Panc1 (cell line): ENCODE data around the gene TRIO. TPM values are rescaled to one million over a fixed set of nuclear protein-coding genes. Genes with fewer than 3 reads are reported as not detected.

Experiments
- ATAC-seq: fragments of 200-7000 bp; cut with Tn5 transposase; 2 replicates; pipeline ENCODE4 v1.9.1; 2020; ENCODE audit warnings: mild to moderate bottlenecking, moderate library complexity
- BruUV-seq: library from RNA; stranded (reverse); fragments of 400-500 nt; replicated peaks from 2 replicates; lab custom pipeline; 2021; lab: Mats Ljungman, UMichigan
- CTCF ChIA-PET: fragments of 300-600 bp; sonication (Branson Sonifier 250); formaldehyde crosslinking; loops from one replicate; lab custom pipeline; 2022; ENCODE audit warnings: antibody characterized with exemption; lab: Charles Lee
- POLR2A ChIA-PET: fragments of 300-600 bp; sonication (Branson Sonifier 250); formaldehyde crosslinking; loops from one replicate; lab custom pipeline; 2022; ENCODE audit warnings: antibody characterized with exemption; lab: Charles Lee
- DNase-seq: peaks from one replicate; pipeline ENCODE4 v3.0.0-alpha.2; 2010; ENCODE audit warnings: low read depth, low spot score
- H3K27ac ChIP-seq: 2 replicates; pipeline ENCODE4 v1.5.1; 2011; ENCODE audit warnings: mild to moderate bottlenecking, low read length, inconsistent platforms
- H3K27me3 ChIP-seq: fragments of 200-500 bp; sonication (Bioruptor generic); 2 replicates; pipeline ENCODE4 v1.6.0; 2014; ENCODE audit warnings: low read length, inconsistent platforms; ENCODE audit not compliant: control insufficient read depth, insufficient read depth
- H3K36me3 ChIP-seq: fragments of 200-500 bp; sonication (Bioruptor generic); 2 replicates; pipeline ENCODE4 v1.5.1; 2014; ENCODE audit warnings: inconsistent platforms, mild to moderate bottlenecking, low read length, moderate library complexity; ENCODE audit not compliant: control insufficient read depth, insufficient read depth
- H3K4me1 ChIP-seq: 2 replicates; pipeline ENCODE4 v1.5.1; 2011; ENCODE audit warnings: inconsistent platforms, mild to moderate bottlenecking, low read length, moderate library complexity; ENCODE audit not compliant: control insufficient read depth, insufficient read depth
- H3K4me3 ChIP-seq, 2 experiments: 2 replicates each; pipeline ENCODE4 v1.5.1; 2011 to 2012; ENCODE audit warnings: low read depth in 2 of 2, low read length in 2 of 2, mild to moderate bottlenecking in 2 of 2, inconsistent platforms in 1 of 2, moderate library complexity in 1 of 2
- H3K9me3 ChIP-seq: fragments of 200-500 bp; sonication (Bioruptor generic); 2 replicates; pipeline ENCODE4 v1.5.1; 2014; ENCODE audit warnings: low read depth, mild to moderate bottlenecking, inconsistent platforms, low read length, moderate library complexity; ENCODE audit not compliant: control insufficient read depth, insufficient read depth
- POLR2AphosphoS5 ChIP-seq: IDR thresholded peaks from 2 replicates; pipeline ENCODE4 v1.6.1; 2012; ENCODE audit warnings: mild to moderate bottlenecking, low read depth, low read length, moderate library complexity
- SIN3A ChIP-seq: IDR thresholded peaks from 2 replicates; pipeline ENCODE4 v1.6.1; 2012; ENCODE audit warnings: low read depth, mild to moderate bottlenecking, low read length, moderate library complexity, borderline replicate concordance; ENCODE audit not compliant: insufficient read depth
- TCF7L2 ChIP-seq: IDR thresholded peaks from 2 replicates; pipeline ENCODE4 v1.6.1; 2011; ENCODE audit warnings: mild to moderate bottlenecking, low read depth, low read length, inconsistent platforms
- in situ Hi-C: cut with HindIII; loops from 2 replicates; pipeline ENCODE4 v1.10.0; 2016; ENCODE audit warnings: low sequenced_read_pairs, low pct_unique_long_range_greater_than_20kb
- intact Hi-C: fragments of 100-400 bp; cut with micrococcal nuclease; formaldehyde crosslinking; loops from one replicate; pipeline ENCODE4 v1.10.0; 2022; ENCODE audit not compliant: unreplicated experiment
- total RNA-seq: library from RNA; stranded (reverse); gene quantifications from one replicate; pipeline ENCODE4 v1.2.1, GENCODE V29; 2021; ENCODE audit not compliant: unreplicated experiment
- TF ChIP-seq, protein P1 (sequence below): fragments of 450-650 bp; IDR thresholded peaks from 2 replicates; pipeline ENCODE4 v1.5.1; 2017; ENCODE audit warnings: mild to moderate bottlenecking
- TF ChIP-seq, protein P2 (sequence below), 2 experiments: IDR thresholded peaks; 2 replicates each; pipeline ENCODE4 v1.6.1; 2011 to 2012; ENCODE audit warnings: low read depth in 2 of 2, control low read depth in 1 of 2, low read length in 1 of 2, mild to moderate bottlenecking in 1 of 2, moderate library complexity in 1 of 2; ENCODE audit not compliant: insufficient read depth in 1 of 2

The TRIO gene
- total RNA-seq, 1 experiment from 2014 or later = 349 TPM

DNA sequence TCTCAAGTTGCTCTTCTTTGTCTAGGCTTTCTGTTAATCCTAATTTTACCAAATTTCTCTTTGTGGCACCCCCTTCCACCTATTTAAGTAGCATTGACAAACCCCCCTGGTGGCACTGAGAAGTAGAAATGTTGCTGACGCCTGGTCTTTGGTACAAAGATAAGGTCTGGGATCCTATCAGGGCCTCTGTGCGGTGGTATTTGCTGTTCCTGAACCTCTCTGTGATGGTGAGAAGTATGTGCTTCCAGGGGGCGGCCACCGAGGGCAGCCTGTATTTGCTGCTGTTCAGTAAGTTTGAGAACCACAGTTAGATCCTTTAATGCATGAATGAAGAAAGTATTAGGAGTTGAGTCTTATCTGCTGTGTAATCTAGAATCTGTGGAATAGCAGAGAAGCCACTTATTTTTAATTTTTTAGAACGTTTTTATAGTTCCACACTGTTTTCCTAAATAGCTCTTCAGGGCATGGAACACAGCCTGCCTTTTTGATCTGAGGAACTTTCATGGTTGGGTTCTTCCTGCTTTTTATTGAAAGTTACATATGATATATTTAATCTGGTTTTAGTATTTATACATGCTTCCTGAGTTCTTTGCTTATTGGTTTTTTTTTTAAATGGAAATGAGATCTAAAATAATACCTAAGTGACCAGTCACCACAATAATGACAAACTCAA lies 124.2 kb downstream of the TRIO start:
- intact Hi-C loops (loop anchor here (5.0 kb wide), 2 partner anchors 115 to 160 kb away; no protein-coding TSS in a partner anchor), in situ Hi-C loops (no loop called here)
- no peak for DNase-seq
- no peaks in the 10 kb centered on the region for H3K27me3 ChIP-seq
- H3K36me3 ChIP-seq = peaks cover 11% of the 10 kb centered on the region; the same call in 1 of the 2 replicates
- ChIA-PET CTCF (no interaction called here), POLR2A (no interaction called here)
- ATAC-seq = no peak
- peak overlapping the region; percentile 96 for H3K27ac ChIP-seq
- no TSS peak for BruUV-seq
- no peaks in the 10 kb centered on the region for H3K9me3 ChIP-seq
- TF ChIP-seq, protein P1, sequence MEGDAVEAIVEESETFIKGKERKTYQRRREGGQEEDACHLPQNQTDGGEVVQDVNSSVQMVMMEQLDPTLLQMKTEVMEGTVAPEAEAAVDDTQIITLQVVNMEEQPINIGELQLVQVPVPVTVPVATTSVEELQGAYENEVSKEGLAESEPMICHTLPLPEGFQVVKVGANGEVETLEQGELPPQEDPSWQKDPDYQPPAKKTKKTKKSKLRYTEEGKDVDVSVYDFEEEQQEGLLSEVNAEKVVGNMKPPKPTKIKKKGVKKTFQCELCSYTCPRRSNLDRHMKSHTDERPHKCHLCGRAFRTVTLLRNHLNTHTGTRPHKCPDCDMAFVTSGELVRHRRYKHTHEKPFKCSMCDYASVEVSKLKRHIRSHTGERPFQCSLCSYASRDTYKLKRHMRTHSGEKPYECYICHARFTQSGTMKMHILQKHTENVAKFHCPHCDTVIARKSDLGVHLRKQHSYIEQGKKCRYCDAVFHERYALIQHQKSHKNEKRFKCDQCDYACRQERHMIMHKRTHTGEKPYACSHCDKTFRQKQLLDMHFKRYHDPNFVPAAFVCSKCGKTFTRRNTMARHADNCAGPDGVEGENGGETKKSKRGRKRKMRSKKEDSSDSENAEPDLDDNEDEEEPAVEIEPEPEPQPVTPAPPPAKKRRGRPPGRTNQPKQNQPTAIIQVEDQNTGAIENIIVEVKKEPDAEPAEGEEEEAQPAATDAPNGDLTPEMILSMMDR = peak; percentile 23; the same call in 1 of the 2 replicates
- no peak for TF ChIP-seq TCF7L2
- H3K4me1 ChIP-seq = peaks cover 99% of the 10 kb centered on the region
- H3K4me3 ChIP-seq = no peak overlapping the region

DNA sequence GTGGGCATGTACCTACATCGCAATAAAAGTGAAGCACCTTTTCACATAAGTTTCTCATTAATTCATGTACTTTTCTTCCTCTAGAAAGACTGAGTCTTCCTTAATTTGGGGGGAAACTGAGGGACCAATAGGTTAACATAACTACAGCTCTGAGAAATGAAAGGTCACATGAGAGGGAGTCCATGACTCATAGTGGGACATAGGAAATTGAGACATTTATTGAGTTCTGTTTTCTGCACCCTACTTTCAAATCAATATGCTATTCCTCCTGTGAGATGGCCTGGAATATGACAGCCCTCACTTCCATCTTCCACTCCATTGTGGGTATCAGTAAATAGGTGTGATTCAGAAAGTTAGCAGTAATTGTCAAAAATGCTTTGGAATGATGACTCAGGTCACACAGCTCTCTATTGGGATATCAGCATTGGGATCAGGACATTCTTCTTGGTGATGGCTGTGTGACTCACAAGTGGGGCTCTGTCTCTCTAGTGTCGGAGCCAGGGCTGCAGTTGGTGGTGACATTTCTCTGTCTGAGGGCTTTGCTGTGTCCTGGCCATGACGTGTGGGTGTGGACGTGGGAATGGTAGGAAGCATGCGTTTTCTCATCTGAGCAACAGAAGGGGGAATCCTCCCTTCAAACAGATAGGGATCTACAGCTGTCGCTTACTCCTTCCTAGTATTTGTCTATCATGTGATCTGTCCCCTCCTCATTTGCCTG lies 125.0 kb downstream of the TRIO start:
- H3K4me3 ChIP-seq = peak overlapping the region; percentile 1 to 21; a peak in 2 of 4 replicates
- peaks cover 17% of the 10 kb centered on the region; the same call in 1 of the 2 replicates for H3K36me3 ChIP-seq
- no peaks in the 10 kb centered on the region for H3K9me3 ChIP-seq
- peak; percentile 98 for DNase-seq
- BruUV-seq = no TSS peak
- H3K4me1 ChIP-seq = peaks cover 99% of the 10 kb centered on the region
- no peaks in the 10 kb centered on the region for H3K27me3 ChIP-seq
- intact Hi-C loops (loop anchor here (5.0 kb wide), 2 partner anchors 116 to 161 kb away; no protein-coding TSS in a partner anchor), in situ Hi-C loops (no loop called here)
- peak; percentile 83 for ATAC-seq
- POLR2A ChIA-PET = no interaction called here
- CTCF ChIA-PET = no interaction called here
- peak overlapping the region; percentile 96 for H3K27ac ChIP-seq
- TF ChIP-seq, protein P1 = no peak
- TF ChIP-seq POLR2AphosphoS5 (peak; percentile 58), TCF7L2 (no peak)

DNA sequence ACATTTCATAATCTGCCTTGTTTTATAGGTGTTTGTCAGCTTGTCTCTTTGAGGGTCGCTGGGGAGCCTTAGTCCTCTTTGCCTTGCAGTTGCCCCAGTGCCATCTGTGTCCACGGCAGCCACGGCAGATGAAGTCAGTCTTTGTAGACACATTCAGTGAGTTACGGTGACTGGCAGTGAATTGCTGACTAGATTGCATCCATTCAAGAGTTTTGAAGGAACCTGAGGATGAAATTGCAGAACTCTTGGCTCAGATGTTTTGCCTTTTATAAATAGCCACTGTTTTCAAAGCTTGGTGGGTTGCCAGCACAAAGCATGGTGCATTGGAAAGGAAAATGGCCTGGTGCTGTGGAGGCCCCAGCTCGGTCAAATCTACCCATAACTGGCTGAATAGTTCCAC lies 125.6 kb downstream of the TRIO start:
- peak; percentile 1; the same call in 1 of the 2 replicates for ATAC-seq
- H3K27ac ChIP-seq = peak overlapping the region; percentile 96
- no peaks in the 10 kb centered on the region for H3K9me3 ChIP-seq
- no TSS peak for BruUV-seq
- intact Hi-C loops = loop anchor here (5.0 kb wide), 2 partner anchors 116 to 161 kb away; no protein-coding TSS in a partner anchor
- peak overlapping the region; percentile 1 to 21; a peak in 2 of 4 replicates for H3K4me3 ChIP-seq
- H3K4me1 ChIP-seq = peaks cover 99% of the 10 kb centered on the region
- TF ChIP-seq, protein P2, sequence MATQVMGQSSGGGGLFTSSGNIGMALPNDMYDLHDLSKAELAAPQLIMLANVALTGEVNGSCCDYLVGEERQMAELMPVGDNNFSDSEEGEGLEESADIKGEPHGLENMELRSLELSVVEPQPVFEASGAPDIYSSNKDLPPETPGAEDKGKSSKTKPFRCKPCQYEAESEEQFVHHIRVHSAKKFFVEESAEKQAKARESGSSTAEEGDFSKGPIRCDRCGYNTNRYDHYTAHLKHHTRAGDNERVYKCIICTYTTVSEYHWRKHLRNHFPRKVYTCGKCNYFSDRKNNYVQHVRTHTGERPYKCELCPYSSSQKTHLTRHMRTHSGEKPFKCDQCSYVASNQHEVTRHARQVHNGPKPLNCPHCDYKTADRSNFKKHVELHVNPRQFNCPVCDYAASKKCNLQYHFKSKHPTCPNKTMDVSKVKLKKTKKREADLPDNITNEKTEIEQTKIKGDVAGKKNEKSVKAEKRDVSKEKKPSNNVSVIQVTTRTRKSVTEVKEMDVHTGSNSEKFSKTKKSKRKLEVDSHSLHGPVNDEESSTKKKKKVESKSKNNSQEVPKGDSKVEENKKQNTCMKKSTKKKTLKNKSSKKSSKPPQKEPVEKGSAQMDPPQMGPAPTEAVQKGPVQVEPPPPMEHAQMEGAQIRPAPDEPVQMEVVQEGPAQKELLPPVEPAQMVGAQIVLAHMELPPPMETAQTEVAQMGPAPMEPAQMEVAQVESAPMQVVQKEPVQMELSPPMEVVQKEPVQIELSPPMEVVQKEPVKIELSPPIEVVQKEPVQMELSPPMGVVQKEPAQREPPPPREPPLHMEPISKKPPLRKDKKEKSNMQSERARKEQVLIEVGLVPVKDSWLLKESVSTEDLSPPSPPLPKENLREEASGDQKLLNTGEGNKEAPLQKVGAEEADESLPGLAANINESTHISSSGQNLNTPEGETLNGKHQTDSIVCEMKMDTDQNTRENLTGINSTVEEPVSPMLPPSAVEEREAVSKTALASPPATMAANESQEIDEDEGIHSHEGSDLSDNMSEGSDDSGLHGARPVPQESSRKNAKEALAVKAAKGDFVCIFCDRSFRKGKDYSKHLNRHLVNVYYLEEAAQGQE (IDR thresholded peaks at IDR 0.05; ENCODE audit: insufficient read depth in 1 of 2, low read depth in 2 of 2, low read length in 1 of 2) = no peak
- no peak for TF ChIP-seq SIN3A
- no peak for TF ChIP-seq TCF7L2
- TF ChIP-seq POLR2AphosphoS5 = no peak
- TF ChIP-seq, protein P1 = no peak
- no peak for DNase-seq
- H3K36me3 ChIP-seq = peaks cover 18% of the 10 kb centered on the region
- ChIA-PET CTCF (no interaction called here), POLR2A (no interaction called here)
- H3K27me3 ChIP-seq = no peaks in the 10 kb centered on the region
- in situ Hi-C loops = no loop called here
